ENCODE data around the gene SS18L1.

- TF ChIP-seq, protein P1, sequence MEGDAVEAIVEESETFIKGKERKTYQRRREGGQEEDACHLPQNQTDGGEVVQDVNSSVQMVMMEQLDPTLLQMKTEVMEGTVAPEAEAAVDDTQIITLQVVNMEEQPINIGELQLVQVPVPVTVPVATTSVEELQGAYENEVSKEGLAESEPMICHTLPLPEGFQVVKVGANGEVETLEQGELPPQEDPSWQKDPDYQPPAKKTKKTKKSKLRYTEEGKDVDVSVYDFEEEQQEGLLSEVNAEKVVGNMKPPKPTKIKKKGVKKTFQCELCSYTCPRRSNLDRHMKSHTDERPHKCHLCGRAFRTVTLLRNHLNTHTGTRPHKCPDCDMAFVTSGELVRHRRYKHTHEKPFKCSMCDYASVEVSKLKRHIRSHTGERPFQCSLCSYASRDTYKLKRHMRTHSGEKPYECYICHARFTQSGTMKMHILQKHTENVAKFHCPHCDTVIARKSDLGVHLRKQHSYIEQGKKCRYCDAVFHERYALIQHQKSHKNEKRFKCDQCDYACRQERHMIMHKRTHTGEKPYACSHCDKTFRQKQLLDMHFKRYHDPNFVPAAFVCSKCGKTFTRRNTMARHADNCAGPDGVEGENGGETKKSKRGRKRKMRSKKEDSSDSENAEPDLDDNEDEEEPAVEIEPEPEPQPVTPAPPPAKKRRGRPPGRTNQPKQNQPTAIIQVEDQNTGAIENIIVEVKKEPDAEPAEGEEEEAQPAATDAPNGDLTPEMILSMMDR (IDR thresholded peaks at IDR 0.05; ENCODE audit: insufficient read depth, low read length) = no peak
- no peak for TF ChIP-seq REST (IDR thresholded peaks at IDR 0.05; ENCODE audit: insufficient replicate concordance, low read depth)
- no peak for TF ChIP-seq POLR2AphosphoS5 (IDR thresholded peaks at IDR 0.05; ENCODE audit: low read depth)
Observed at GRCh38 chr20:62225820-62226635, 82.5 kb downstream of the SS18L1 start.
